Measurements from ENCODE around the gene TUG1. TPM values are rescaled to one million over a fixed set of nuclear protein-coding genes. Genes with fewer than 3 reads are reported as not detected.

Gene TUG1
- total and polyA plus RNA-seq, 7 donors: 10.9 to 38.5 (median 26.4) TPM

DNA sequence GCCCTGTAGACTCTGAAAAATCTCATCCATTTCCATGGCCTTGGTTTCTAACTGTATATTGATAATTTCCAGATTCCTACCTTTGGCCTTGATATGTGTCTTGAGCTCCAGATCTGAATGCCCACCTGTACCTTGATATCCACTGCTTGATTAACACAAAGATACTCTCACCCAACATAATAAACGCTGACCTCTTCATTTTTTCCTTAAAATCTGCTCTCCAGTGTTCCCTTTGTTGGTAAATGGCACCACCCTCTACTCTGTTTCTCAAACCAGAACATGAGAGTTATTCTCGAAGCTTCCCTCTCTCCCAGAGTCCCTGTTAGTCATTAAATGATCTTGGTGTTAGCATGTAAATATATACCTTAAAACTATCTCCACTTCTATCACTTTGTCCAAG lies 13.4 kb downstream of the TUG1 start:
- TF ChIP-seq, protein P1, sequence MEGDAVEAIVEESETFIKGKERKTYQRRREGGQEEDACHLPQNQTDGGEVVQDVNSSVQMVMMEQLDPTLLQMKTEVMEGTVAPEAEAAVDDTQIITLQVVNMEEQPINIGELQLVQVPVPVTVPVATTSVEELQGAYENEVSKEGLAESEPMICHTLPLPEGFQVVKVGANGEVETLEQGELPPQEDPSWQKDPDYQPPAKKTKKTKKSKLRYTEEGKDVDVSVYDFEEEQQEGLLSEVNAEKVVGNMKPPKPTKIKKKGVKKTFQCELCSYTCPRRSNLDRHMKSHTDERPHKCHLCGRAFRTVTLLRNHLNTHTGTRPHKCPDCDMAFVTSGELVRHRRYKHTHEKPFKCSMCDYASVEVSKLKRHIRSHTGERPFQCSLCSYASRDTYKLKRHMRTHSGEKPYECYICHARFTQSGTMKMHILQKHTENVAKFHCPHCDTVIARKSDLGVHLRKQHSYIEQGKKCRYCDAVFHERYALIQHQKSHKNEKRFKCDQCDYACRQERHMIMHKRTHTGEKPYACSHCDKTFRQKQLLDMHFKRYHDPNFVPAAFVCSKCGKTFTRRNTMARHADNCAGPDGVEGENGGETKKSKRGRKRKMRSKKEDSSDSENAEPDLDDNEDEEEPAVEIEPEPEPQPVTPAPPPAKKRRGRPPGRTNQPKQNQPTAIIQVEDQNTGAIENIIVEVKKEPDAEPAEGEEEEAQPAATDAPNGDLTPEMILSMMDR (IDR thresholded peaks at IDR 0.05): no peak
- H3K27me3 ChIP-seq (ENCODE audit: insufficient read depth in 3 of 3, low read length in 2 of 3): no peaks in the 10 kb centered on the region
- H3K27ac ChIP-seq: no peak overlapping the region
- no peak overlapping the region for H3K4me3 ChIP-seq
- no peaks in the 10 kb centered on the region for H3K36me3 ChIP-seq (ENCODE audit: insufficient read depth in 1 of 2, low read depth in 1 of 2)
- intact Hi-C loops (cut with DNase I): no loop called here
- no peak for DNase-seq
- peaks cover 13% of the 10 kb centered on the region for H3K9me3 ChIP-seq
- peaks cover 2% of the 10 kb centered on the region for H3K4me1 ChIP-seq
- WGBS, 3 donors: 82 to 94% (median 91%) methylated on average over 2 of the region's 2 CpGs
- ATAC-seq: no peak

GRCh38 chr22:30984317-30984716 lies 15.3 kb downstream of the TUG1 start:
- no peak overlapping the region for H3K4me3 ChIP-seq
- H3K27ac ChIP-seq: no peak overlapping the region
- TF ChIP-seq, protein P1 (IDR thresholded peaks at IDR 0.05): no peak
- H3K9me3 ChIP-seq: peaks cover under 1% of the 10 kb centered on the region
- no peak for DNase-seq
- intact Hi-C loops (cut with DNase I): no loop called here
- H3K27me3 ChIP-seq (ENCODE audit: insufficient read depth in 3 of 3, low read length in 2 of 3): peaks cover 0 to 2% (median 0%) of the 10 kb centered on the region in 3 donors
- no peaks in the 10 kb centered on the region for H3K36me3 ChIP-seq (ENCODE audit: insufficient read depth in 1 of 2, low read depth in 1 of 2)
- WGBS, 3 donors: 82 to 89% (median 87%) methylated on average over 2 of the region's 2 CpGs
- no peak for ATAC-seq
- H3K4me1 ChIP-seq: no peaks in the 10 kb centered on the region

DNA sequence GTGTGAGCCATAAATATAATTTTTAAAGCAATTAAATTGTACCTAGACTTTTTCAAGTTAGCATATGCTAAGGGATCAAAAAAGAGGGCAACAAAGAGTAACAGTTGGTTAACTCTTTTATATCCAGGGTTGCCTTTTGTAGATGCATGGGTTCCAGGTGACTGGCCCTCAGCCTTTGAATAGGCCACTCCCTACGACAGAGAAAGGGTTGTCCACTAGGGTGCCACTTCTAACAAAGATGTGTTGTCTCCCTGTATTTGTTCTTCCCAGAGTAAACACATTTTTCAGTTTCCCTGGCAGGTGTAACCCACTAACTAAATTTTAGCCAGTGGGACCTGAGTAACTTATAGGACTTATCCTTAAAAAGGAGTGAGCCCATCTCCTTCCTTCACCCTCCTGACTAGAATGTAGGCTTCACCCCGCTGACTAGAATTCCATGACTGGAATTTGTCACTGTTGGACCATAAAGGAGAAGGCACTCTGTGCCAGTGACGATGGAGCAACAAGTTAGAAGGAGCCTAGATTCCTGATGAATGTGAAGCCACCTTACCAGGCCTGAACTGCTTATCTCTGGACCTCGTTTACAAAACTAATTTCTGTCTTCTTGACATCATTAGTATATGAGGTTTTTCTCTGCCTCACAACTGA lies 16.6 kb downstream of the TUG1 start:
- ATAC-seq: no peak
- intact Hi-C loops (cut with DNase I): no loop called here
- 80 to 89% (median 81%) methylated on average over 4 of the region's 4 CpGs for WGBS, 3 donors

DNA sequence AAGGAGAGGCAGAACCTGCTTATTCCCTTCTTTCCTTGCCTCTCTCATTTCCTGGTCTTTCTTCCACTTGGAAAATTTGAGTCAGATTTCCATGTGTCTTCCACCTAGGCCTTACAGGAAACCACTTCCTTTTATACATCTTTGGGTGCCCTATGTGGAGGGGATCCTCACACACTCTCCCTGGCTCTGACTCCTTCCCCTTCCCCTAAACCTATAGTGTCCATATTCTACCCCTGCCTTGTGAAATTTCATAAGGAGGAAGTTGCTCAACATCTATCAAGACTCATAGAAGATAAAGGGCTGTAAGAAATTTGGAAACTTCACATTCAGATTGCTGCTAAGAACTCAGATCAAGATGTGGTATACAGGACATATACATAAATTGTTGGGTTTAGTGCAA lies 20.4 kb downstream of the TUG1 start:
- TF ChIP-seq, protein P1 (IDR thresholded peaks at IDR 0.05): no peak
- Histone ChIP-seq H3K9me3 (no peaks in the 10 kb centered on the region), H3K4me1 (no peaks in the 10 kb centered on the region), H3K27me3 (ENCODE audit: insufficient read depth in 3 of 3, low read length in 2 of 3) (peaks cover 0 to 2% (median 0%) of the 10 kb centered on the region in 3 donors), H3K36me3 (ENCODE audit: insufficient read depth in 1 of 2, low read depth in 1 of 2) (no peaks in the 10 kb centered on the region), H3K4me3 (no peak overlapping the region), H3K27ac (no peak overlapping the region)
- ATAC-seq: no peak
- intact Hi-C loops (cut with DNase I): no loop called here
- no peak for DNase-seq

More for the DNA sequence above, 16.6 kb downstream of the TUG1 start:
- Histone ChIP-seq H3K27me3 (ENCODE audit: insufficient read depth in 3 of 3, low read length in 2 of 3) (peaks cover 0 to 2% (median 0%) of the 10 kb centered on the region in 3 donors), H3K4me3 (no peak overlapping the region), H3K36me3 (ENCODE audit: insufficient read depth in 1 of 2, low read depth in 1 of 2) (no peaks in the 10 kb centered on the region), H3K27ac (no peak overlapping the region), H3K4me1 (no peaks in the 10 kb centered on the region), H3K9me3 (no peaks in the 10 kb centered on the region)
- TF ChIP-seq, protein P1 (IDR thresholded peaks at IDR 0.05): no peak
- DNase-seq: no peak

GRCh38 chr22:30990690-30991089 lies 21.6 kb downstream of the TUG1 start:
- no peak for ATAC-seq
- Histone ChIP-seq H3K4me3 (no peak overlapping the region), H3K4me1 (no peaks in the 10 kb centered on the region), H3K27me3 (ENCODE audit: insufficient read depth in 3 of 3, low read length in 2 of 3) (peaks cover 0 to 2% (median 0%) of the 10 kb centered on the region in 3 donors), H3K27ac (no peak overlapping the region), H3K9me3 (no peaks in the 10 kb centered on the region), H3K36me3 (ENCODE audit: insufficient read depth in 1 of 2, low read depth in 1 of 2) (no peaks in the 10 kb centered on the region)
- TF ChIP-seq, protein P1 (IDR thresholded peaks at IDR 0.05): no peak
- intact Hi-C loops (cut with DNase I): no loop called here
- no peak for DNase-seq
- WGBS, 3 donors: 81 to 96% (median 91%) methylated on average over 1 of the region's 1 CpG
